Osteocyte (in vitro differentiated cells): ENCODE data around the gene DGCR8. TPM values are rescaled to one million over a fixed set of nuclear protein-coding genes. Genes with fewer than 3 reads are reported as not detected.

Experiments used
- DNase-seq: peaks from one replicate; pipeline ENCODE4 v3.0.0; 2021; ENCODE audit warnings: mixed read lengths; ENCODE audit not compliant: unreplicated experiment; ENCODE audit errors: extremely low spot score
- H3K27ac Mint-ChIP-seq: one replicate; pipeline ENCODE4 v1.8.0; 2021; ENCODE audit warnings: mild to moderate bottlenecking, mixed read lengths; ENCODE audit not compliant: unreplicated experiment
- H3K27me3 Mint-ChIP-seq: one replicate; pipeline ENCODE4 v1.8.0; 2021; ENCODE audit warnings: mixed read lengths; ENCODE audit not compliant: unreplicated experiment
- H3K36me3 Mint-ChIP-seq: one replicate; pipeline ENCODE4 v1.8.0; 2021; ENCODE audit warnings: mixed read lengths; ENCODE audit not compliant: unreplicated experiment
- H3K4me1 Mint-ChIP-seq: one replicate; pipeline ENCODE4 v1.8.0; 2021; ENCODE audit warnings: mixed read lengths; ENCODE audit not compliant: unreplicated experiment
- H3K4me3 Mint-ChIP-seq: one replicate; pipeline ENCODE4 v1.8.0; 2021; ENCODE audit warnings: mild to moderate bottlenecking, moderate library complexity, mixed read lengths; ENCODE audit not compliant: unreplicated experiment
- H3K9me3 Mint-ChIP-seq: one replicate; pipeline ENCODE4 v1.8.0; 2021; ENCODE audit warnings: mixed read lengths; ENCODE audit not compliant: unreplicated experiment
- CTCF ChIP-seq: fragments of 200-600 bp; sonication (generic); IDR thresholded peaks from 2 replicates; pipeline ENCODE4 v1.5.0; 2021; ENCODE audit warnings: antibody characterized with exemption, mild to moderate bottlenecking, moderate library complexity
- total RNA-seq: library from RNA; stranded (reverse); gene quantifications from 2 replicates; pipeline ENCODE4 v1.2.1, GENCODE V29; 2021

DGCR8 gene
- total RNA-seq, 1 donor from 2014 or later = 45.1 TPM

DNA sequence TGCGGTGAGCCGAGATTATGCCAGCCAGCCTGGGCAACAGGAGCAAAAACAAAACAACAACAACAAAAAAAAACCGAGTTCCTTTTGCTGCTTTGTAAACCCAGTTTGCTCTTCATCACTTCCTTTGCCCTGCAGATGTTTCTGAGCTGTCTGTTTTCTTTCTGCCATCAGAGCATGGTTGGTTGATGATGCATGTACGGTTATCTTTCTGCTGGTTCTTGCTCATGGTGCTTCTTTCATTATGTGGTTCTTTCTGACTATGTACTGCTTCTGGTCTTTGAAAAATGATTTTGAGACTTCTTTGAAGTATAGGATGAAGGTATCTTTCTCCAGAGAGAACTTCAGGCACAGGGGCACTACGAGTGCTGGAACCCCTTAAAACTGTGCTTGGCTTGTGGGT lies 45.9 kb upstream of the DGCR8 start:
- H3K4me3 Mint-ChIP-seq = no peak overlapping the region
- TF ChIP-seq CTCF = no peak
- no peak for DNase-seq
- no peaks in the 10 kb centered on the region for H3K9me3 Mint-ChIP-seq
- H3K27ac Mint-ChIP-seq = no peak overlapping the region
- H3K4me1 Mint-ChIP-seq = no peaks in the 10 kb centered on the region
- H3K36me3 Mint-ChIP-seq = peaks cover 13% of the 10 kb centered on the region
- no peaks in the 10 kb centered on the region for H3K27me3 Mint-ChIP-seq

- H3K27ac Mint-ChIP-seq = no peak overlapping the region
These were observed 44.5 kb upstream of the DGCR8 start for GRCh38 chr22:20035375-20036083.

DNA sequence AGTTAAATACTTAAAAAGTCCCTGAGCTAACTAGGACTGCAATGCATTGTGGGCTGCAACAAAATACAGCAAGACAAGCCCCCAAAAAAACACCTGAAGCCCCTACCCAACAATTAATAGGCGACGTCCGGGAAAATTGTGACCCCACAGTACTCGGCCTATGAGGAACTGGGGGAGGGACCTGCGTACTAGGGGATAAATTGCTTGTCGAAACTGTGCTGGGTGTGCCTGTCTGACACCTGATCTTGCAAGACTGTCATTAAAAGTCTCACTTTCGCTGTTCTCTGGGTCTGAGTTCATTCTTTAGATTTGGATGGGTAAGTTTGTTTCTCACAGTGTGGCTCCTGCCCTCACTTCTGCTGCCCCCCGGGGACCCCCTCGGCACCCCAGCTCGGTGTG lies 44.0 kb upstream of the DGCR8 start:
- no peak overlapping the region for H3K27ac Mint-ChIP-seq
- no peak overlapping the region for H3K4me3 Mint-ChIP-seq
- no peaks in the 10 kb centered on the region for H3K27me3 Mint-ChIP-seq
- H3K9me3 Mint-ChIP-seq = no peaks in the 10 kb centered on the region
- no peak for TF ChIP-seq CTCF
- DNase-seq = no peak
- H3K36me3 Mint-ChIP-seq = peaks cover 18% of the 10 kb centered on the region
- H3K4me1 Mint-ChIP-seq = no peaks in the 10 kb centered on the region

More at GRCh38 chr22:20035375-20036083, 44.5 kb upstream of the DGCR8 start:
- no peak for TF ChIP-seq CTCF
- Mint-ChIP-seq H3K27me3 (no peaks in the 10 kb centered on the region), H3K4me3 (no peak overlapping the region), H3K36me3 (peaks cover 18% of the 10 kb centered on the region), H3K4me1 (no peaks in the 10 kb centered on the region), H3K9me3 (no peaks in the 10 kb centered on the region)
- no peak for DNase-seq

GRCh38 chr22:20036535-20037392 lies 43.3 kb upstream of the DGCR8 start:
- no peaks in the 10 kb centered on the region for H3K9me3 Mint-ChIP-seq
- H3K36me3 Mint-ChIP-seq = peaks cover 19% of the 10 kb centered on the region
- H3K27me3 Mint-ChIP-seq = no peaks in the 10 kb centered on the region
- no peak overlapping the region for H3K4me3 Mint-ChIP-seq
- H3K4me1 Mint-ChIP-seq = no peaks in the 10 kb centered on the region
- no peak for DNase-seq
- H3K27ac Mint-ChIP-seq = no peak overlapping the region
- no peak for TF ChIP-seq CTCF

- Mint-ChIP-seq H3K4me3 (no peak overlapping the region), H3K27ac (no peak overlapping the region), H3K36me3 (peaks cover 19% of the 10 kb centered on the region), H3K27me3 (no peaks in the 10 kb centered on the region), H3K9me3 (no peaks in the 10 kb centered on the region), H3K4me1 (no peaks in the 10 kb centered on the region)
- no peak for TF ChIP-seq CTCF
- no peak for DNase-seq
These were observed 42.6 kb upstream of the DGCR8 start for GRCh38 chr22:20037419-20037818.
